HCT116 (cell line): Measurements from ENCODE around the gene NTN5. TPM values are rescaled to one million over a fixed set of nuclear protein-coding genes. Genes with fewer than 3 reads are reported as not detected.
A peak's percentile ranks its signal among the peaks of the same experiment; 100 is the strongest.

Experiments
- ATAC-seq: fragments of 200-7000 bp; cut with Tn5 transposase; 2 replicates; pipeline ENCODE4 v1.9.1; 2020; ENCODE audit warnings: mild to moderate bottlenecking, moderate library complexity
- BruUV-seq: library from RNA; stranded (reverse); fragments of 400-500 nt; replicated peaks from 2 replicates; lab custom pipeline; 2021; lab: Mats Ljungman, UMichigan
- CTCF ChIA-PET: fragments of 300-600 bp; sonication (Branson Sonifier 250); formaldehyde crosslinking; loops from one replicate; lab custom pipeline; 2021; ENCODE audit warnings: antibody characterized with exemption; lab: Charles Lee
- POLR2A ChIA-PET: fragments of 300-600, 350-600 bp; sonication (Branson Sonifier 250); formaldehyde crosslinking; loops from one replicate; lab custom pipeline; 2021; ENCODE audit warnings: antibody characterized with exemption; lab: Charles Lee
- RAD21 ChIA-PET, 2 experiments: fragments of 300-600 bp; sonication (Branson Sonifier 250); formaldehyde crosslinking; loops; one replicate each; lab custom pipeline; 2023; ENCODE audit warnings: low total read pairs in 2 of 2; ENCODE audit not compliant: uncharacterized antibody in 2 of 2, unreplicated experiment in 2 of 2, low non-redundant PET in 1 of 2; lab: Charles Lee
- DNase-seq: peaks from one replicate; pipeline ENCODE4 v3.0.0-alpha.2; 2010; ENCODE audit warnings: low read depth, low spot score
- H2AFZ ChIP-seq: fragments of 200-600 bp; shearing (Covaris generic), sonication (generic); 2 replicates; pipeline ENCODE4 v1.6.1; 2017; ENCODE audit warnings: low read depth, mixed run types, mixed read lengths, antibody characterized with exemption, low read length; ENCODE audit not compliant: poor library complexity, severe bottlenecking
- H3K27ac ChIP-seq: 2 replicates; pipeline ENCODE4 v1.5.1; 2012; ENCODE audit warnings: low read depth, low read length
- H3K27me3 ChIP-seq: fragments of 200-600 bp; sonication (generic); 2 replicates; pipeline ENCODE4 v1.6.1; 2016; ENCODE audit warnings: mixed run types, low read length, mixed read lengths; ENCODE audit not compliant: insufficient read depth
- H3K36me3 ChIP-seq, 2 experiments: fragments of 200-500 bp in 1 of 2; fragments of 200-600 bp in 1 of 2; sonication (Bioruptor generic) in 1 of 2; sonication (generic) in 1 of 2; 2 replicates each; pipeline versions ENCODE4 v1.5.1 to v1.6.1; 2014 to 2016; ENCODE audit warnings: low read length in 2 of 2, inconsistent platforms in 1 of 2, mixed read lengths in 1 of 2, mixed run types in 1 of 2; ENCODE audit not compliant: insufficient read depth in 2 of 2, control insufficient read depth in 1 of 2
- H3K4me1 ChIP-seq, 2 experiments: fragments of 200-600 bp in 1 of 2; sonication (generic) in 1 of 2; 2 replicates each; pipeline versions ENCODE4 v1.5.1 to v1.6.1; 2012 to 2017; ENCODE audit warnings: low read length in 2 of 2, inconsistent platforms in 1 of 2, mild to moderate bottlenecking in 1 of 2, mixed read lengths in 1 of 2, mixed run types in 1 of 2, moderate library complexity in 1 of 2; ENCODE audit not compliant: insufficient read depth in 2 of 2, control insufficient read depth in 1 of 2
- H3K4me2 ChIP-seq: fragments of 200-600 bp; sonication (generic); 2 replicates; pipeline ENCODE4 v1.6.1; 2017; ENCODE audit warnings: mixed run types, low read length, mixed read lengths
- H3K4me3 ChIP-seq, 2 experiments: fragments of 200-600 bp in 1 of 2; sonication (generic) in 1 of 2; replicated peaks in 1 of 2; 2 replicates each; pipeline ENCODE4 v1.5.1; 2011 to 2016; ENCODE audit warnings: low read length in 2 of 2, control low read depth in 1 of 2, low read depth in 1 of 2, mild to moderate bottlenecking in 1 of 2, mixed read lengths in 1 of 2, mixed run types in 1 of 2
- H3K79me2 ChIP-seq: fragments of 200-600 bp; sonication (generic); 2 replicates; pipeline ENCODE4 v1.6.1; 2017; ENCODE audit warnings: mild to moderate bottlenecking, mixed run types, low read length, moderate library complexity, mixed read lengths; ENCODE audit not compliant: insufficient read depth
- H3K9ac ChIP-seq: fragments of 200-600 bp; sonication (generic); 2 replicates; pipeline ENCODE4 v1.6.1; 2016; ENCODE audit warnings: low read length, mixed read lengths
- H3K9me2 ChIP-seq: fragments of 200-600 bp; sonication (generic), shearing (Covaris generic); 2 replicates; pipeline ENCODE4 v1.6.1; 2017; ENCODE audit warnings: mixed run types, mild to moderate bottlenecking, moderate library complexity; ENCODE audit not compliant: insufficient read depth
- H3K9me3 ChIP-seq, 2 experiments: fragments of 200-500 bp in 1 of 2; fragments of 200-600 bp in 1 of 2; sonication (Bioruptor generic) in 1 of 2; sonication (generic) in 1 of 2; 2 replicates each; pipeline ENCODE4 v1.6.1; 2014 to 2017; ENCODE audit warnings: low read length in 2 of 2, mixed read lengths in 2 of 2, inconsistent platforms in 1 of 2, low read depth in 1 of 2, mild to moderate bottlenecking in 1 of 2, mixed run types in 1 of 2, moderate library complexity in 1 of 2; ENCODE audit not compliant: control insufficient read depth in 1 of 2, insufficient read depth in 1 of 2
- H4K20me1 ChIP-seq: fragments of 200-600 bp; sonication (generic), shearing (Covaris generic); 2 replicates; pipeline ENCODE4 v1.6.1; 2017; ENCODE audit warnings: mixed run types, mild to moderate bottlenecking, moderate library complexity; ENCODE audit not compliant: insufficient read depth
- CBX3 ChIP-seq: IDR thresholded peaks from 2 replicates; pipeline ENCODE4 v1.6.1; 2012; ENCODE audit warnings: low read depth
- EGR1 ChIP-seq: IDR thresholded peaks from 2 replicates; pipeline ENCODE4 v1.6.1; 2012; ENCODE audit warnings: low read depth
- JUND ChIP-seq: IDR thresholded peaks from 2 replicates; pipeline ENCODE4 v1.6.1; 2012
- POLR2A ChIP-seq: IDR thresholded peaks from 2 replicates; pipeline ENCODE4 v1.7.0; 2011; ENCODE audit warnings: borderline replicate concordance; ENCODE audit not compliant: insufficient read depth, insufficient read length; ENCODE audit errors: extremely low read depth
- REST ChIP-seq: IDR thresholded peaks from 2 replicates; pipeline ENCODE4 v1.6.1; 2012; ENCODE audit warnings: low read depth
- SIN3A ChIP-seq: IDR thresholded peaks from 2 replicates; pipeline ENCODE4 v1.6.1; 2012; ENCODE audit warnings: low read depth
- SP1 ChIP-seq: IDR thresholded peaks from 2 replicates; pipeline ENCODE4 v1.6.1; 2012; ENCODE audit warnings: low read depth
- SRF ChIP-seq: IDR thresholded peaks from 2 replicates; pipeline ENCODE4 v1.6.1; 2012; ENCODE audit warnings: low read depth
- TCF7L2 ChIP-seq: IDR thresholded peaks from 2 replicates; pipeline ENCODE4 v1.7.0; 2011; ENCODE audit warnings: borderline replicate concordance, inconsistent platforms; ENCODE audit not compliant: insufficient read depth, insufficient read length; ENCODE audit errors: extremely low read depth
- ZBTB33 ChIP-seq: IDR thresholded peaks from 2 replicates; pipeline ENCODE4 v1.6.1; 2011; ENCODE audit warnings: mild to moderate bottlenecking, low read length, moderate library complexity; ENCODE audit not compliant: insufficient replicate concordance; ENCODE audit errors: extremely low read depth
- ZFX ChIP-seq: fragments of 450-650 bp; IDR thresholded peaks from 2 replicates; pipeline ENCODE4 v1.6.1; 2017
- ZNF274 ChIP-seq: fragments of 200-500 bp; sonication (Bioruptor generic); IDR thresholded peaks from 2 replicates; pipeline ENCODE4 v1.6.1; 2014; ENCODE audit warnings: mild to moderate bottlenecking, low read depth, low read length, inconsistent platforms
- intact Hi-C: fragments of 100-400 bp; cut with micrococcal nuclease; formaldehyde crosslinking; loops from 2 replicates; pipeline ENCODE4 v1.10.0; 2022
- total RNA-seq: library from RNA; stranded (reverse); gene quantifications from one replicate; pipeline ENCODE4 v1.2.1, GENCODE V29; 2021; ENCODE audit not compliant: unreplicated experiment

Gene NTN5
- total RNA-seq, 1 experiment from 2014 or later: 3.1 TPM

DNA sequence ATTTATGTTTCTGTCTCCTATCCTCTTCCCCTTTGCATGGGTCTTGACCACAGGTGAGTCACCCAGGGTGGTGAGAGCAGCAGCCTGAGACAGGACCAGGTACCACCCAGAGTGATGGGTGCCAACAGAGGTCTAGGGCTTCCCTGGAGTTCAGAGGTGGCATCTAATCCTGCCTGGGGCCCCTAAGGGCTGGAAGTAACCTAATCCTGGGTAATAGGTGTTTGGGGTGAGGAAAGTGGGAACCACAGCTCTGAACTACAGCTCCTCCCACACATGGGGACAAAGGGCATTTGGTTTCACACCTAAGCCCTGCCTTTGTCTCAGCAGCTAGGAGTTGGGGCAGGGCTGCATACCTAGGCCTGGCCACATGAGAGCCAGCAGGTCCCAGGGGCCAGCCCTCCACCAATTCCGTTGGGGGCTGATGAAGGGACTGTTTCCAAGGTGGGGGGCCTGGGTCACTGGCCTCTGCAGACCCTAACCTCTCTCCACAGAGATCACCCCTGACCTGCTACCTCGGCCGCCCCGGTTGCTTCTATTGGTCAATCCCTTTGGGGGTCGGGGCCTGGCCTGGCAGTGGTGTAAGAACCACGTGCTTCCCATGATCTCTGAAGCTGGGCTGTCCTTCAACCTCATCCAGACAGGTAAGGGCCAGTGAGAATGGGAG lies 45.5 kb downstream of the NTN5 start:
- H3K79me2 ChIP-seq: peaks cover 16% of the 10 kb centered on the region; the same call in 1 of the 2 replicates
- POLR2A ChIA-PET: interaction anchor here (1.0 to 1.8 kb wide), 2 partner anchors 8 to 10 kb away, joined by 3 to 8 read pairs; partner anchors contain the start of gene SPHK2
- ATAC-seq: no peak
- no peaks in the 10 kb centered on the region for H4K20me1 ChIP-seq
- no peak overlapping the region for H3K4me3 ChIP-seq
- intact Hi-C loops: no loop called here
- H3K27ac ChIP-seq: peak overlapping the region; percentile 57
- H3K9ac ChIP-seq: peak overlapping the region; percentile 33; the same call in 1 of the 2 replicates
- peak overlapping the region; percentile 54 for H3K4me2 ChIP-seq
- CTCF ChIA-PET: interaction anchor here (1.2 kb wide), 1 partner anchor 8 kb away, joined by 3 read pairs; the partner anchor contains the start of genes RPL18 and SPHK2
- no peaks in the 10 kb centered on the region for H3K9me3 ChIP-seq
- RAD21 ChIA-PET: no interaction called here
- no TSS peak for BruUV-seq
- H2AFZ ChIP-seq: no peak overlapping the region
- H3K4me1 ChIP-seq: peaks cover 32 to 48% of the 10 kb centered on the region in 2 experiments
- peaks cover 2 to 10% of the 10 kb centered on the region in 2 experiments; a peak in 1 of 4 replicates for H3K36me3 ChIP-seq
- H3K27me3 ChIP-seq: no peaks in the 10 kb centered on the region
- TF ChIP-seq TCF7L2: no peak
- TF ChIP-seq SP1: no peak
- TF ChIP-seq ZFX: no peak
- no peaks in the 10 kb centered on the region for H3K9me2 ChIP-seq
- DNase-seq: no peak

GRCh38 chr19:48625891-48626327 lies 46.9 kb downstream of the NTN5 start:
- H3K27me3 ChIP-seq: no peaks in the 10 kb centered on the region
- peaks cover 32 to 44% of the 10 kb centered on the region in 2 experiments for H3K4me1 ChIP-seq
- DNase-seq (no peak), ATAC-seq (no peak)
- no peaks in the 10 kb centered on the region for H3K9me3 ChIP-seq
- H2AFZ ChIP-seq: no peak overlapping the region
- intact Hi-C loops: no loop called here
- H3K36me3 ChIP-seq: 0 out of 4 replicates have a peak, but pooled peaks cover 0 to 4% of the 10 kb centered on the region in 2 experiments
- ChIA-PET CTCF (no interaction called here), RAD21 (no interaction called here), POLR2A (interaction anchor here (1.0 kb wide), 1 partner anchor 9 kb away, joined by 3 read pairs; no protein-coding TSS in a partner anchor)
- H3K79me2 ChIP-seq: peaks cover 21% of the 10 kb centered on the region; the same call in 1 of the 2 replicates
- no peak overlapping the region for H3K4me2 ChIP-seq
- no peak overlapping the region for H3K4me3 ChIP-seq
- H3K9ac ChIP-seq: no peak overlapping the region
- H3K9me2 ChIP-seq: no peaks in the 10 kb centered on the region
- BruUV-seq: no TSS peak
- TF ChIP-seq POLR2A: no peak
- TF ChIP-seq REST: no peak
- no peak for TF ChIP-seq SIN3A
- no peak for TF ChIP-seq ZNF274
- no peak for TF ChIP-seq JUND
- no peak for TF ChIP-seq TCF7L2
- no peak for TF ChIP-seq ZBTB33
- no peak for TF ChIP-seq ZFX
- no peak for TF ChIP-seq SRF
- TF ChIP-seq EGR1: no peak
- TF ChIP-seq CBX3: no peak
- no peaks in the 10 kb centered on the region for H4K20me1 ChIP-seq
- peak overlapping the region; percentile 39; the same call in 1 of the 2 replicates for H3K27ac ChIP-seq
